H1 (cell line): ENCODE data around the gene CAPZB.

ENCODE experiments used
- EP300 ChIP-seq, 2 experiments: IDR thresholded peaks; 1 replicate in 1 of 2; 2 replicates in 1 of 2; pipeline ENCODE4 v1.6.1; 2011 to 2012; ENCODE audit warnings: low read depth in 2 of 2, low read length in 2 of 2, mild to moderate bottlenecking in 2 of 2, borderline replicate concordance in 1 of 2, inconsistent platforms in 1 of 2, moderate library complexity in 1 of 2
- EZH2 ChIP-seq: fragments of 200-600 bp; sonication (generic); IDR thresholded peaks from 2 replicates; pipeline ENCODE4 v1.7.1; 2012; ENCODE audit warnings: low read depth, mild to moderate bottlenecking, moderate library complexity, low read length, inconsistent platforms; ENCODE audit not compliant: severe bottlenecking
- NRF1 ChIP-seq: IDR thresholded peaks from 2 replicates; pipeline ENCODE4 v1.6.1; 2011; ENCODE audit warnings: mild to moderate bottlenecking, low read depth, low read length, improper control_type of control experiment
- SIRT6 ChIP-seq: IDR thresholded peaks from one replicate; pipeline ENCODE4 v1.7.1; 2012; ENCODE audit warnings: low read length, inconsistent platforms
- SUZ12 ChIP-seq: fragments of 200-600 bp; sonication (generic); IDR thresholded peaks from 2 replicates; pipeline ENCODE4 v1.6.1; 2012; ENCODE audit warnings: mild to moderate bottlenecking, inconsistent platforms, low read length, moderate library complexity, mixed read lengths

- no peak for TF ChIP-seq NRF1
- no peak for TF ChIP-seq SUZ12
- TF ChIP-seq SIRT6: no peak
- no peak for TF ChIP-seq EZH2
- TF ChIP-seq EP300 (IDR thresholded peaks at IDR 0.05; ENCODE audit: borderline replicate concordance in 1 of 2, low read depth in 2 of 2, low read length in 2 of 2): no peak
Observed at GRCh38 chr1:19426294-19427086, 58.8 kb downstream of the CAPZB start.
